Mesothelial cell of epicardium (in vitro differentiated cells): Measurements from ENCODE around the gene OR4S1. TPM values are rescaled to one million over a fixed set of nuclear protein-coding genes. Genes with fewer than 3 reads are reported as not detected.

Experiments
- DNase-seq, 2 experiments: peaks; one replicate each; pipeline ENCODE4 v3.0.0; 2021; ENCODE audit warnings: low spot score in 2 of 2; ENCODE audit not compliant: unreplicated experiment in 2 of 2
- H3K27ac Mint-ChIP-seq: 2 replicates; pipeline ENCODE4 v1.8.0; 2021; ENCODE audit warnings: mixed read lengths
- H3K27me3 Mint-ChIP-seq: 2 replicates; pipeline ENCODE4 v1.8.0; 2021; ENCODE audit warnings: low read depth, mixed read lengths
- H3K36me3 Mint-ChIP-seq: 2 replicates; pipeline ENCODE4 v1.8.0; 2021; ENCODE audit warnings: mixed read lengths
- H3K4me1 Mint-ChIP-seq: 2 replicates; pipeline ENCODE4 v1.8.0; 2021; ENCODE audit warnings: mixed read lengths
- H3K4me3 Mint-ChIP-seq: 2 replicates; pipeline ENCODE4 v1.8.0; 2021; ENCODE audit warnings: mild to moderate bottlenecking, moderate library complexity, mixed read lengths
- H3K9me3 Mint-ChIP-seq: 2 replicates; pipeline ENCODE4 v1.8.0; 2021; ENCODE audit warnings: mixed read lengths
- CTCF ChIP-seq: fragments of 200-600 bp; sonication (generic); IDR thresholded peaks from one replicate; pipeline ENCODE4 v1.5.0; 2021; ENCODE audit warnings: antibody characterized with exemption; ENCODE audit not compliant: unreplicated experiment
- total RNA-seq: library from RNA; stranded (reverse); gene quantifications from 3 replicates; pipeline ENCODE4 v1.2.1, GENCODE V29; 2021

The OR4S1 gene
- total RNA-seq, 1 donor from 2014 or later = not detected

DNA sequence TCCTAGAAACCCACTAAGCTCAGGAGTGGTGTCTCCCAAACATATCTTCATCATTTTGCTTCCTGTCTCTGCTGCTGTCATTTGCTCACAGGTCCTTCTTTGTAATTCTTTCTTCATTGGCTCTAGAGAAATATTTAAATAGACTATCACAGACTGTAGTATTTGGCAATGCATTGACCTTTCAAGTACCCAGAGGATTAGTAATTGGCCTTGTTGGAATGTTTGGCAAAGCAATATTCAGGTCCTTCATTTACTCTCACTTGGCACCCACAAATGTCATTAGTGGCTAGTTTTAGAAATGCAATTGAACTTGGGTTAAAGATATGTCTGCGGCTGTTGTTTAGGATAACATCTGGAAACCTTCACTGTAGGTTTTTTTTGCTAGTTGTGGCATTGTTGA is 48.7 kb downstream of the OR4S1 start:
- Mint-ChIP-seq H3K4me3 (no peak overlapping the region), H3K4me1 (no peaks in the 10 kb centered on the region), H3K27ac (no peak overlapping the region), H3K9me3 (peaks cover 61% of the 10 kb centered on the region), H3K36me3 (no peaks in the 10 kb centered on the region), H3K27me3 (no peaks in the 10 kb centered on the region)
- DNase-seq = no peak
- TF ChIP-seq CTCF = no peak

Other genes with a start within 250 kb of the OR4S1 start
- gene OR4B1, start 89.4 kb upstream of the OR4S1 start, total RNA-seq = not detected in 3 replicates
- gene OR4X2, start 61.1 kb upstream of the OR4S1 start, total RNA-seq = not detected in 3 replicates
- gene OR4X1, start 42.4 kb upstream of the OR4S1 start, total RNA-seq = not detected in 3 replicates
- not detected in 3 replicates for gene OR4C3, start 18.7 kb downstream of the OR4S1 start, total RNA-seq
- gene OR4C5, start 60.2 kb downstream of the OR4S1 start, total RNA-seq = not detected in 3 replicates
- not detected in 3 replicates for gene OR4A47, start 182.6 kb downstream of the OR4S1 start, total RNA-seq